ENCODE measurements around the gene ARID5B. TPM values are rescaled to one million over a fixed set of nuclear protein-coding genes. Genes with fewer than 3 reads are reported as not detected.

Gene ARID5B
- total and polyA plus RNA-seq, 2 of the 4 experiments (the other 2 are of a cell fraction) = 41.0 to 125 TPM

- Histone ChIP-seq H2BK120ac (ENCODE audit: low read depth, low read length) (peak overlapping the region; percentile 90), H3K36me3 (ENCODE audit: control insufficient read depth, insufficient read depth, low read length) (peaks cover 3% of the 10 kb centered on the region; the same call in 1 of the 2 replicates), H4K20me1 (ENCODE audit: insufficient read depth, low read length) (peaks cover 24% of the 10 kb centered on the region; the same call in 1 of the 2 replicates), H3K9me1 (ENCODE audit: insufficient read depth, low read length) (peaks cover 4% of the 10 kb centered on the region; the same call in 1 of the 2 replicates), H2BK20ac (ENCODE audit: low read depth, low read length) (peak overlapping the region; percentile 54), H3K4me2 (ENCODE audit: low read depth, low read length) (peak overlapping the region; percentile 92), H3K27ac (ENCODE audit: insufficient read depth, low read length) (peak overlapping the region; percentile 99), H2AFZ (replicated peaks; ENCODE audit: low read length, poor library complexity) (peak overlapping the region; percentile 89), H3K56ac (ENCODE audit: extremely low read depth, insufficient read depth, low read length) (peak overlapping the region; percentile 87), H3K14ac (replicated peaks; ENCODE audit: low read depth, low read length) (peak overlapping the region; percentile 89), H3K23ac (ENCODE audit: low read depth, low read length) (peak overlapping the region; percentile 94), H2BK5ac (ENCODE audit: low read depth, low read length, poor library complexity, severe bottlenecking) (peak overlapping the region; percentile 92), H4K5ac (ENCODE audit: low read depth, low read length) (peak overlapping the region; percentile 61), H3K18ac (ENCODE audit: low read depth, low read length) (peak overlapping the region; percentile 73), H2AK9ac (replicated peaks; ENCODE audit: low read depth, low read length, poor library complexity) (peak overlapping the region; percentile 91), H3K79me1 (ENCODE audit: low read depth in 1 of 2, low read length in 2 of 2) (peaks cover 7 to 33% of the 10 kb centered on the region in 2 experiments; a peak in 3 of 4 replicates), H3K4me1 (ENCODE audit: control insufficient read depth, insufficient read depth, low read length) (peaks cover 4% of the 10 kb centered on the region; the same call in 1 of the 2 replicates), H2AK5ac (ENCODE audit: low read depth, low read length) (peak overlapping the region; percentile 81), H2BK15ac (ENCODE audit: low read depth, low read length) (peak overlapping the region; percentile 77), H3K9ac (ENCODE audit: low read depth, low read length) (peak overlapping the region; percentile 100), H3K4me3 (ENCODE audit: insufficient read depth, low read depth, low read length) (peak overlapping the region; percentile 60), H3K9me3 (ENCODE audit: control insufficient read depth, insufficient read depth, low read length) (no peaks in the 10 kb centered on the region), H3K27me3 (ENCODE audit: control insufficient read depth, insufficient read depth, low read length) (no peaks in the 10 kb centered on the region), H4K8ac (ENCODE audit: low read depth in 2 of 2, low read length in 2 of 2) (peak overlapping the region; percentile 81 to 93), H4K91ac (ENCODE audit: insufficient read depth, low read depth, low read length) (peak overlapping the region; percentile 77), H3K4ac (ENCODE audit: low read depth, low read length) (peak overlapping the region; percentile 97)
- intact Hi-C loops (cut with micrococcal nuclease) (loop anchor here (1.0 to 10.0 kb wide), 11 partner anchors 35 to 1086 kb away; partner anchors contain the start of gene TMEM26), in situ Hi-C loops (cut with MboI; ENCODE audit: low sequenced_read_pairs) (loop anchor here (5.0 to 10.0 kb wide), 2 partner anchors 149 to 331 kb away; no protein-coding TSS in a partner anchor), dilution Hi-C loops (cut with HindIII; ENCODE audit: low sequenced_read_pairs, unreplicated experiment) (no loop called here)
- 0% methylated on average over 3 of the region's 56 CpGs; no CpG with 5 or more reads in 1 of the 2 experiments for WGBS, 2 experiments (ENCODE audit: extremely low coverage in 2 of 2, insufficient read length in 1 of 2)
- ChIA-PET POLR2A (ENCODE audit: unreplicated experiment) (interaction anchor here (0.5 to 1.3 kb wide), 9 partner anchors 17 to 915 kb away, joined by 3 to 12 read pairs (median 4); no protein-coding TSS in a partner anchor), CTCF (interaction anchor here (1.4 kb wide), 1 partner anchor 36 kb away, joined by 4 read pairs; no protein-coding TSS in a partner anchor)
- peak; percentile 43 for ATAC-seq (ENCODE audit: low read depth)
- peak; percentile 55 for DNase-seq
- BruUV-seq (replicated peaks) = no TSS peak
- peak; percentile 88 for TF ChIP-seq BHLHE40 (IDR thresholded peaks at IDR 0.05; ENCODE audit: low read depth, low read length)
- no peak for TF ChIP-seq MAFK (IDR thresholded peaks at IDR 0.05; ENCODE audit: low read depth, low read length)
- TF ChIP-seq CEBPB (IDR thresholded peaks at IDR 0.05; ENCODE audit: low read depth, low read length) = no peak
- peak; percentile 1; the same call in 1 of the 2 replicates for TF ChIP-seq RAD21 (IDR thresholded peaks at IDR 0.05; ENCODE audit: low read length)
- TF ChIP-seq MAZ (IDR thresholded peaks at IDR 0.05; ENCODE audit: borderline replicate concordance, low read depth, low read length) = no peak
- 0 out of 2 replicates have a peak, but pooled peaks have one; percentile 11 for TF ChIP-seq CTCF (conservative IDR thresholded peaks at IDR 0.05; ENCODE audit: low read depth, low read length)
- TF ChIP-seq, protein P1, sequence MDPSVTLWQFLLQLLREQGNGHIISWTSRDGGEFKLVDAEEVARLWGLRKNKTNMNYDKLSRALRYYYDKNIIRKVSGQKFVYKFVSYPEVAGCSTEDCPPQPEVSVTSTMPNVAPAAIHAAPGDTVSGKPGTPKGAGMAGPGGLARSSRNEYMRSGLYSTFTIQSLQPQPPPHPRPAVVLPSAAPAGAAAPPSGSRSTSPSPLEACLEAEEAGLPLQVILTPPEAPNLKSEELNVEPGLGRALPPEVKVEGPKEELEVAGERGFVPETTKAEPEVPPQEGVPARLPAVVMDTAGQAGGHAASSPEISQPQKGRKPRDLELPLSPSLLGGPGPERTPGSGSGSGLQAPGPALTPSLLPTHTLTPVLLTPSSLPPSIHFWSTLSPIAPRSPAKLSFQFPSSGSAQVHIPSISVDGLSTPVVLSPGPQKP (IDR thresholded peaks at IDR 0.05; ENCODE audit: borderline replicate concordance, low read depth, low read length) = no peak
- TF ChIP-seq RCOR1 (IDR thresholded peaks at IDR 0.05; ENCODE audit: insufficient replicate concordance, low read length) = no peak
- TF ChIP-seq, protein P2, sequence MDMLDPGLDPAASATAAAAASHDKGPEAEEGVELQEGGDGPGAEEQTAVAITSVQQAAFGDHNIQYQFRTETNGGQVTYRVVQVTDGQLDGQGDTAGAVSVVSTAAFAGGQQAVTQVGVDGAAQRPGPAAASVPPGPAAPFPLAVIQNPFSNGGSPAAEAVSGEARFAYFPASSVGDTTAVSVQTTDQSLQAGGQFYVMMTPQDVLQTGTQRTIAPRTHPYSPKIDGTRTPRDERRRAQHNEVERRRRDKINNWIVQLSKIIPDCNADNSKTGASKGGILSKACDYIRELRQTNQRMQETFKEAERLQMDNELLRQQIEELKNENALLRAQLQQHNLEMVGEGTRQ (IDR thresholded peaks at IDR 0.05; ENCODE audit: low read depth, low read length) = no peak
- TF ChIP-seq CHD1 (IDR thresholded peaks at IDR 0.05; ENCODE audit: low read depth, low read length) = peak; percentile 71; the same call in 1 of the 2 replicates
- no peak for TF ChIP-seq SMC3 (IDR thresholded peaks at IDR 0.05; ENCODE audit: low read depth, low read length)
- no peak for TF ChIP-seq FOS (IDR thresholded peaks at IDR 0.05; ENCODE audit: low read depth, low read length)
- TF ChIP-seq POLR2A (IDR thresholded peaks at IDR 0.05; ENCODE audit: low read depth, low read length) = no peak
Observed at GRCh38 chr10:61903221-61903927, 1.9 kb downstream of the ARID5B start.
